Measurements from ENCODE around the gene DYRK1A.

DYRK1A gene

GRCh38 chr21:37385179-37385765 lies 18.7 kb downstream of the DYRK1A start:
- DNase-seq: no peak

DNA sequence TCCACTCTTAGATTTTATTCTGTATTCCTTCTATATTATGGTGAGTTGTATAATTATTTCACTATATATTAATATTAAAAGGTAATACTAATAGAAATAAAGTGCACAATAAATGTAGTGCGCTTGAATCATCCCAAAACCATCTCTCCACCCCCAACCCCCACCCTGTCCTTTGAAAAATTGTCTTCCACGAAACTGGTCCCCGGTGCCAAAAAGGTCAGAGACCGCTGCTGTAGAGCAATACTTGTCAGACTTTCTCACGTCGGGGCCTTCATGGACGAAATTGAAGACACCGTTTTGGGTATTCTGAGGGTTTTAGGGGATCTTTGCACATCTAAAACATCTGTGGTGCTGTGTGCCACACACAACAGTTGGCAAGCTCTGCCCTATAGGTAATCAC lies 19.6 kb downstream of the DYRK1A start:
- DNase-seq: no peak

DNA sequence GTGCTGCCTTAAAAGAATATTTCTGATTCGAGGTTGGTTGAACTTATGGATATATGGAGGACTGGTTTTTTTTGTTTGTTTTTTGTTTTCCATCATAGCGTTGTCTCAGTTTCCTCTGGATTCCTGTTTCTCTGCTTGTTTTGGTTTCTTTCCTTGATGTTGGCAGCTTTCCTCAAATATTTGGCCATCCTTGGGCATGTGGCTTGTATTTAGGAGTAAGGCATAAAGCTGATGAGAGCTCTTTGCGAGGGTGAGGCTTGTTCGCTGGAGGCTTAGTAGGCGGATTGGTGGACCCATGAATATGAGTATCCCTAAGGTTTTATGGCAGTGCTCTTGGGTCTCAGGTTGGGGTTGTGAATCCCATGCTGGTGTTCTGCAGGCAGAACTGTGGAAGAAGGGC lies 22.9 kb downstream of the DYRK1A start:
- no peak for DNase-seq

- no peak for DNase-seq
Observed at GRCh38 chr21:37391666-37392065, 25.1 kb downstream of the DYRK1A start.

- no peak for DNase-seq
Observed at GRCh38 chr21:37392441-37392840, 25.9 kb downstream of the DYRK1A start.

GRCh38 chr21:37393030-37393429 lies 26.5 kb downstream of the DYRK1A start:
- no peak for DNase-seq

DNA sequence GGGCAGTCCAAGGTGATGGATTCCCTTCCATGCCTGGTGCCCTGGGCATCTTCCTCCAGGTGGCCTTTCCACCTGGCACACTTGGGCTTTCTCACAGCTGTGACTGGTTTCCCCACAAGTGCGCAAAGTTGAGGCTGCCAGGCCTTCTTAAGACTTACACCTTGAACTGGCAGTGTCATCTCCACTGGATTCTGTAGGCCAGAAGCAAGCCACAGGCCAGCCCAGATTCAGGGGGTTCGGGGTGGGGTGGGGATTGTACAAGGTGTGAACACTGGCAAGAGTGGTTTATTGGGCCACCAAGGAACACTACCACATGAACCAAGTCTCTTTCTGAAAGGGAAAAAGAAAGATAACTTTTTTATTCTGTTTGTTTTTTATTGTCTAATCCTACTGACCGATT lies 27.2 kb downstream of the DYRK1A start:
- no peak for DNase-seq

DNA sequence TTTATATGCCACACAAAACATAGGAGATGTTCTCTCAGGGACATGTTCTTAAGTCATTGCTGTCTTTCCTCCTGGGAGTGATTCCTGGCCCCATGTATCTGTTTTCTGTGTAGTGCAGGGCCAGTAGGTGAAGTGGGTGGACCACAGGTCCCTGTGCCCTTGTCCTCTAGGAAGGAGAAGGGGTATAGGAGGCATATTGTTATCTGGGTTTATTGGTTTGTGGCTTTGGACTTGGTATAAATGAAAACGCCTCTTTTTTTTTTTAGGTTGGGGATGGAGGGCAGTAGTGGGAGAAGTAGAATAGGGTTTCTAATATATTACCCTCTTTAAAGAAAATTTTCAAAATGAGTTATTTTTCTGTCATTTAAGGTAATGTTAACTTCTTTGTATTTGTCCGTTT lies 29.4 kb downstream of the DYRK1A start:
- no peak for DNase-seq

GRCh38 chr21:37396855-37397254 lies 30.3 kb downstream of the DYRK1A start:
- no peak for DNase-seq

- DNase-seq: peak in 1 of 5 experiments; percentile 59
Observed at GRCh38 chr21:37398697-37399096, 32.1 kb downstream of the DYRK1A start.

DNA sequence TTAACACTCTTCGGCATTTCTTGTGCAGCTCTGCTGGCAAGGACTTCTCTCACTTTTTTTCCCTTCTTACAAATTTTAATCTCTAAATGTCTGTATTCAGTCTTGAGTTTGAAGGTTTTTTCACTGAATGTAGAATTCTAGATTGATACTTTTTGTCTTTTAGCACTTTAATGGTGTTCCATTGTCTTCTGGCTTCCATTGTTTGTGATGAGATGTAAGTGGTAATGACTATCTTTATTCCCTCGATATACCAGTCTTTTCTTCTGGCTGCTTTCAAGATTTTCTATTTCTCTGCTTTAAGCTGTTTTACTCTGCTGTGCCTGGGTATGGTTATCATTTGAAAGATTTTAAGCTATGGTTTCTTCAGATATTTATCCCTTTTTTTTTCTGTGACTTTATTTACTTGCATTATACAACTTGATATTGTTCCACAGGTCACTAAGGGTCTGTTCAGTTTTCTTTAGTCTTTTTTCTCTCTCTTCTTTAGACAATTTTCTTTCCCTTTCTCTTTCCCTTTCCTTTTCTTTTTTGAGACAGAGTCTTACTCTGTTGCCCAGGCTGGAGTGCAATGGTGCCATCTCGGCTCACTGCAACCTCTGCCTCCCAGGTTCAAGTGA lies 35.8 kb downstream of the DYRK1A start:
- no peak for DNase-seq

GRCh38 chr21:37405629-37406028 lies 39.1 kb downstream of the DYRK1A start:
- no peak for DNase-seq

DNA sequence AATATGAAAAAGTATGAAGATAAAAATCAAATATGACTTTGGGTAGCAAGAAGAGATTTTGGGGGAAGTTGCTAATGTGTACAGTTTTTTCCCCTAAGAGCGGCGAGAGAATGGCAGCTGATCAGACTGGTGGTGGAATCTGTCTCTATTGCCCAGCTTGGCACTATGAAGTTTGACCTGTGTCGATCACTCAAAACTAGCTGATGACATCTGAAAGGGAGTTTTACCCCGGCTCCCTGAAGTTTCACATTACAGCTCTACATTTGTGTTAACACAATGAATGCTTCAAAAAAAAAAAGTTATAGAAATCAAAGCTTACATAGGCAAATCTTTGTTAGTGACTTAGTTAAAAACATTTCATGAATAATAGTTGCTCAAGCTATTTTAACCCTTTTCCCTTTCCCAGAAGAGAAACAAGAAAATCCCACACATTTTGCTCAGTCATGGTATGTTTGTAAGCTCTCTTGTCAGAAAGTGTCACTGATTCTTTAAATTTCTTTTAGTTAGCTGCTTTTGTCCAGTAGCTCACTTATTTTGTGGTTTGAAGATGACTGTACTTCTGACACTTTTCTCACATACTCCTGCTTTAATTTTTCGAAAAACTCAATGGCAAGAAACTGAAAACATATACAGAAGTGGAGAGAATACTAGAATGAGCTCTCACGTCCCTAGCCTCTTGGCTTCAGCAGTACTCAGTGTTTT lies 41.3 kb downstream of the DYRK1A start:
- DNase-seq: peak in 1 of 5 experiments; percentile 42

DNA sequence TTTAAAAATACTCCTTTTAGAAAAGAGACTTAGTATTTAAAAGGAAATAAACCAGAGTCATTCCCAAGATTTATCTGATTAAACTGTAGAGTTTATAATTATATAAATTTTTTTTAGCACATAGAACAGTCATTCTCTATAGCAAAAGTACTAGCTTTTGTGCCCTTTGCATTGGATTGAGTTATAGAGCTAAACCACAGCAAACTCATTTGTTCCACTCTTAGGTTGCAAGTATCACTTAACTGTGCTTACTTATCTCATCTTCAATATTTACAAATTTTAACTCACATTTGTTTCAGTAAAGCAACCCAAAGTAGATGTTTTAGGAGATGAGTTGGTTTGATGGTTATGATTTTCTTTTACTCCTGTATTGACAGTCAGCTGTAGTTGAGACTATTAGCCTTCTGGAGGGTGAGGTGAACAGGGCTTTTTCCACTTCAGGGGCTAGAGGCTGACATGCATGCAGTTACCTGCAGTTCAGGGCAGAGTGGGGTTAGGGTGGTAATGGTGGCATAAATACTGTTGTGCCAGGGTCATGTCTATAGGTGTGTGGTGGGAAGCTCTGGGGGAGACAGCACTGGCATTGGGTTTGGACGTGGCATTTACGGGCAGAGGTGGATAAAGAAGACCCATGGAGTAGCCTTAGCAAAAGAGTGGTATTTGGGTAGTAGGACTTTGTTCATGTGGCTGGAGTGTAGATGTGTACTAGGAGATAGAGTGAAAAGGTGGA lies 42.1 kb downstream of the DYRK1A start:
- peak in 1 of 5 experiments; percentile 74 for DNase-seq

DNA sequence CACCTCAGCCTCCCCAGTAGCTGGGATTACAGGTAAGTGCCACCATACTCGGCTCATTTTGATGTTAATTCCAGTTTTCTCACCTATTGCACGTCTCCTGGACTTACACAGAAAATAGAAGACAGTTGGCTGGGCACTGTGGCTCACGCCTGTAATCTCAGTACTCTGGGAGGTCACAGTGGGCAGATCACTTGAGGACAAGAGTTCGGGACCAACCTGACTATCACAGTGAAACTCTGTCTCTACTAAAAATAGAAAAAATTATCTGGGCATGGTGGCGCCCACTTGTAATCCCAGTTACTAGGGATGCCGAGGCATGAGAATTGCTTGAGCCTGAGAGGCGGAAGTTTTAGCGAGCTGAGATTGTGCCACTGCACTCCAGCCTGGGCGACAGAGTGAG lies 44.1 kb downstream of the DYRK1A start:
- DNase-seq: no peak

- DNase-seq: no peak
Observed at GRCh38 chr21:37412603-37413360, 46.2 kb downstream of the DYRK1A start.

GRCh38 chr21:37413553-37414291 lies 47.1 kb downstream of the DYRK1A start:
- no peak for DNase-seq

- DNase-seq: no peak
Observed at GRCh38 chr21:37414292-37415253, 48.0 kb downstream of the DYRK1A start.

GRCh38 chr21:37415939-37416338 lies 49.4 kb downstream of the DYRK1A start:
- no peak for DNase-seq

- no peak for DNase-seq
Observed at GRCh38 chr21:37416914-37417313, 50.3 kb downstream of the DYRK1A start.
